ENCODE measurements around the gene SHKBP1.
"Not testable (repeated sequence)": the region's sequence is repeated elsewhere in the genome, so short reads cannot be mapped to it uniquely, and the experiment has no call there.

The SHKBP1 gene, protein sequence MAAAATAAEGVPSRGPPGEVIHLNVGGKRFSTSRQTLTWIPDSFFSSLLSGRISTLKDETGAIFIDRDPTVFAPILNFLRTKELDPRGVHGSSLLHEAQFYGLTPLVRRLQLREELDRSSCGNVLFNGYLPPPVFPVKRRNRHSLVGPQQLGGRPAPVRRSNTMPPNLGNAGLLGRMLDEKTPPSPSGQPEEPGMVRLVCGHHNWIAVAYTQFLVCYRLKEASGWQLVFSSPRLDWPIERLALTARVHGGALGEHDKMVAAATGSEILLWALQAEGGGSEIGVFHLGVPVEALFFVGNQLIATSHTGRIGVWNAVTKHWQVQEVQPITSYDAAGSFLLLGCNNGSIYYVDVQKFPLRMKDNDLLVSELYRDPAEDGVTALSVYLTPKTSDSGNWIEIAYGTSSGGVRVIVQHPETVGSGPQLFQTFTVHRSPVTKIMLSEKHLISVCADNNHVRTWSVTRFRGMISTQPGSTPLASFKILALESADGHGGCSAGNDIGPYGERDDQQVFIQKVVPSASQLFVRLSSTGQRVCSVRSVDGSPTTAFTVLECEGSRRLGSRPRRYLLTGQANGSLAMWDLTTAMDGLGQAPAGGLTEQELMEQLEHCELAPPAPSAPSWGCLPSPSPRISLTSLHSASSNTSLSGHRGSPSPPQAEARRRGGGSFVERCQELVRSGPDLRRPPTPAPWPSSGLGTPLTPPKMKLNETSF

DNA sequence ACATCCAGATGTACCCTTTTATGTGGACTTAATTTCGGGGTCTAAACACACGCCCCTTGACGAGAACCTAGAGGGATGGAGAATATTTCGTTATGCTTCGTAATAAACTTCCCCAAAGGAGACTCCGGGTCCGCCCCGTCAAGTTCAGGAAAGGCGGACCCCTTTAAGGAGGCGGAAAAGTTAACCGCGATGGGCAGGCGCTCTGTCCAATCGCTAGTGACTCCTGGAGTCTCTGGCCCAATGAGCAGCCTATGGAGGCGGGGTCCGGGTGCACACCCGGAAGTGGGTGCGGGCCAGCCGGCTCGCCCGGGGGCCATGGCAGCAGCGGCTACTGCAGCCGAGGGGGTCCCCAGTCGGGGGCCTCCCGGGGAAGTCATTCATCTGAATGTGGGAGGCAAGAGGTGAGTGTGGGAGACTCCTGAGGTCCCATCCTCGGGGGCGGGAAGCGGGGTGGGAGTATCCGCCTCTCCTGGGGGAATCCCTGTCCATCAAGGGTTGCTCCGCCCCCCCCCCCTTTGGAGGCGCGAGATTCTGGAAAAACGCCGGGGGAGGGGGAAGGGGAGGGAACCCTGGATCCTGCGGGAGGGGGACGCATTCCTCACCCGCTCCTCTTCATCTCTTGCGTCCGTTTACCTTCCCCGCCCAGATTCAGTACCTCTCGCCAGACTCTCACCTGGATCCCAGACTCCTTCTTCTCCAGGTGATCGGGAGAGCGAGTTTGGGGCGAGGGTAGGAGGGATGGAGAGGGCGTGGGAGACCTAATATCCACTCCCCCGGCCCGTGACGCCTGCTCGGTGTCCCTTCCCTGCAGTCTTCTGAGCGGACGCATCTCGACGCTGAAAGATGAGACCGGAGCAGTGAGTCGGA, at the start of gene SHKBP1:
Gene SHKBP1, plus strand, starts transcription at position 289 of the 867 bp plus-strand sequence. Its CDS starts 27 bp downstream, at position 316.
- no peaks in the 10 kb centered on the region for H3K27me3 Mint-ChIP-seq (ENCODE audit: low read depth)
- no peaks in the 10 kb centered on the region for H3K9me3 Mint-ChIP-seq
- peak within 1 kb of the TSS; percentile 86 for H3K27ac Mint-ChIP-seq
- H3K4me3 Mint-ChIP-seq = peak within 1 kb of the TSS; percentile 81
- H3K36me3 Mint-ChIP-seq (ENCODE audit: low read depth) = peaks cover 25% of the 10 kb centered on the region
- DNase-seq (ENCODE audit: low spot score) = peak; percentile 93
- H3K4me1 Mint-ChIP-seq (ENCODE audit: low read depth) = peaks cover 11% of the 10 kb centered on the region

DNA sequence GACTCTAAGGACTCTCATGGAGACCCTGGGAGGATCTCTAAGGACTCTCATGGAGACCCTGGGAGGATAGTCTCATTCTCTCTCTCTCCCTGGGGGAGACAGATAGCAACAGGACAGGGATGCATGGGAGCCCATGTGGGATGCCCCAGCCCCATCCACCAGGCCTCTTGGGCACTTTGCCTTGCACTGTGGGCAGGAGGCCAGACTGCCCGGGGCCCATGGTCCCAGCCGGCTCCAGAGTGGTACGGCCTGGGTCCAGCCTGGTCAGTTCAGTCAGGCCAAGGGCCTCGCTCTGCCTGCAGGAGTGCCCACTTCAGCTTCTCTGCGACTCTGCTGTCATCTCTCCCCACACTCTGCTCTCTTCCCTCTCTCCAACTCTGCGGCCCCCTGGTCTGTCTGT, 48.6 kb upstream of the SHKBP1 start:
- H3K36me3 Mint-ChIP-seq (ENCODE audit: low read depth) = no peaks in the 10 kb centered on the region

DNA sequence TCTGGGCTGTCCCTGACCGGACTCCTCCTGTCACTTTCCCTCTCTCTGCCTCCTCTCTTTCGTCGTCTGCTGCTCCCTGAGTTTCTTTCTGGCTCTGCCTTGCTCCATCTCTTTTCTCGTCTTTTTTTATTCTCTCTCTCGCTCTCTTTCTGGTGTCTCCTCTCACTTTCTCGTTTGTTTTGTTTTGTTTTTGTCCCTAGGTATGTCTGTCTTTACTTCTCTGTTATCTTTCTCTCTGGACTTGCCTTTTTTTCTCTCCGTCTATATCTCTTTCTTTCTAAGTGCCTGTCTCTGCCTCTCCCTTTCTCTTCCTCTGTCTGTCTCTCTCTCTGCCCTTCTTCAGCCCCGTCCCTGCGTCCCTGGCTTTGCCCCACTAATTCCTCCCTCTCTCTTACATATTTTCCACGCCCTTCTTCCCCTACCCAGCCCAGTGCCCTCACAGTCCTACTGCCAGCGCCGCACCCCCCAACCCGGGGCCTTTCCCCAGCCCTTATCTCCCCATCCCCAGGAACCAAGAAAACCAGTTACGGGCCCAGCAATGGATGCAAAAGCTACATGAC, 48.1 kb upstream of the SHKBP1 start:
- no peaks in the 10 kb centered on the region for H3K36me3 Mint-ChIP-seq (ENCODE audit: low read depth)
- peaks cover 26% of the 10 kb centered on the region for H3K27me3 Mint-ChIP-seq (ENCODE audit: low read depth)
- H3K4me1 Mint-ChIP-seq (ENCODE audit: low read depth) = peaks cover 8% of the 10 kb centered on the region
- H3K27ac Mint-ChIP-seq = no peak overlapping the region
- no peak for DNase-seq (ENCODE audit: low spot score)
- no peaks in the 10 kb centered on the region for H3K9me3 Mint-ChIP-seq
- H3K4me3 Mint-ChIP-seq = no peak overlapping the region

More for the DNA sequence above, 48.6 kb upstream of the SHKBP1 start:
- Mint-ChIP-seq H3K27ac (no peak overlapping the region), H3K9me3 (no peaks in the 10 kb centered on the region), H3K4me1 (ENCODE audit: low read depth) (peaks cover 8% of the 10 kb centered on the region), H3K27me3 (ENCODE audit: low read depth) (peaks cover 23% of the 10 kb centered on the region), H3K4me3 (no peak overlapping the region)
- DNase-seq (ENCODE audit: low spot score) = no peak

DNA sequence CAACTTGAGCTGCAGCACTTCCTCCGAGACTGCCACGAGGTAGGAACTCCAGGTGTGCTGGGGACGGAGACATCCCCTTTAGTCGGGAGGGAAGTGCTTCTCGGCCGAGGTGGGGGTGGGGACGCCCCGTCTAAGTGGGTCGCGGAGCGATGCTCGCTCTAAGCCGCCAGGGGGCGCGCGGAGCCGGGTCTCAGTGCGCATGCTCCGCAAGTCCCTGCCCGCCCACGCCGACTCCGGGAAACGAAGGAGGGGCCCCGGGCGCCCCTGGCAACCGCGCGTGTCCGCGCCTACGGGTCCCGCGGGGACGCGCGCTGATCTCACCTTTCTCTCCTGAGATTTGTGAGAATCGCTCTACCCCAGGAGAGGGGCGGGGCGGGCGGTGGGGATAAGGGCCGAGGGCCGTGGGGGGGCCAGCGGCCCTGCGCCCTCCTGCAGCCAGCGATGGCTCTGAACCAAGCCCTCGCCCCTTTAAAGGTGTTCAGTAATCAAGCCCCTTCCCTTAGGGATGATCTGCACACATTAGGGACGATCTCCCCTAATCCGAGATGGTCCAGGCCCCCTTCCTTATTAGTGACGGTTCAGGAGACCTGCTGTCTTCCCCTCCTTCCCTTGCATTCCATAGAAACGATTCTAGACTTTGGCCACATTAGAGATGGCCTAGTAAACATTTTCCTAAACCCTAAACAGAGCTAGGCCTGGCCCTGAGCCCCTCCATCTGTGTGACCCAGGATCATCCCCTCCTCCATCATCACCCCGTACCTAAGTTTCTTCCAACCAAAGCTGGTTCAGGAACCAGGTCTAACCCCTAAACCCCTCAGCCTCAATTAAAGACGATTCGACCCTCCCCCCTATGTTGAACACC, 47.3 kb upstream of the SHKBP1 start:
- H3K27ac Mint-ChIP-seq = no peak overlapping the region
- H3K27me3 Mint-ChIP-seq (ENCODE audit: low read depth) = peaks cover 28% of the 10 kb centered on the region
- peak overlapping the region; percentile 75 for H3K4me3 Mint-ChIP-seq
- H3K9me3 Mint-ChIP-seq = no peaks in the 10 kb centered on the region
- H3K4me1 Mint-ChIP-seq (ENCODE audit: low read depth) = peaks cover 8% of the 10 kb centered on the region
- peak; percentile 89 for DNase-seq (ENCODE audit: low spot score)
- H3K36me3 Mint-ChIP-seq (ENCODE audit: low read depth) = no peaks in the 10 kb centered on the region

DNA sequence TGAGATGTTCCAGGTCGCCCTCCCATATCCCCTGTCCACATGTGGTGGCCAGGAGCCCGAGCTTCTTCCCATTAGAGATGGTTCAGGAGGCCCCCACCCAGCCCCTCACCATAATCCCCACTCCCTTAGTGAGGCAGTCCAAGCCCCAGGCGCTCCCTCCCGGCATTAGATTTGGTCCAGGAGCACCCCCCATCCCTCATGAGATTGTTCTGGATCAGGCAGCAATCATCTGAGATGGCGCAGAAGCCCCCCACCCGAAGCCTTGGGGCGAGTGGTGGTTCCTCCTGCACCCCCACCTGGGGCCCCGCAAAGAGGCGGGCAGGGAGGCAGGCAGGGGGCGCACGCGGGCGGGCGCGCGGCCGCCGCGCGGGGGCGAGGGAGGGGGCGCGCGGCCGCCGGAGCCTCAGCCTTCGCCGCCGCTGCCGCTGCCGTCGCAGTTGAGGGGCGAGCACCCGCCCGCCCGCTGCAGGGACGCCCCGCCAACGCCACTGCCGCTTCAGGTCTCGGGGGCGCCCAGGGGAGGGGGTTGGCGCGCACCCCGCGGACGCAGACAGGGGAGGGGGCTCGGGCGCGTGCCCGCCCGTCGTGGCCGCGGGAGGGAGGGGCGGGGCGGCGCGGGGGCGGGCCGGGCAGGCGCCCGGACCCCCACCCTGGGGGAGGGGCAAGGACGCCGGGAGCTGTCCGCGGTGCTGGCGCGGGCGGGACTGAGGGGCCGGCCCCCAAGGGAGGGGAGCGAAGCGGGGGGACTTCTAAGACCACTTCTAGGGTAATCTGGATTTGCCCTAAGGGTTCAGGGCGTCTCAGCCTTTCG, 46.4 kb upstream of the SHKBP1 start:
- Mint-ChIP-seq H3K36me3 (ENCODE audit: low read depth) (no peaks in the 10 kb centered on the region), H3K4me1 (ENCODE audit: low read depth) (peaks cover 8% of the 10 kb centered on the region), H3K27ac (no peak overlapping the region), H3K4me3 (peak overlapping the region; percentile 75), H3K9me3 (no peaks in the 10 kb centered on the region), H3K27me3 (ENCODE audit: low read depth) (peaks cover 24% of the 10 kb centered on the region)
- DNase-seq (ENCODE audit: low spot score) = no peak

DNA sequence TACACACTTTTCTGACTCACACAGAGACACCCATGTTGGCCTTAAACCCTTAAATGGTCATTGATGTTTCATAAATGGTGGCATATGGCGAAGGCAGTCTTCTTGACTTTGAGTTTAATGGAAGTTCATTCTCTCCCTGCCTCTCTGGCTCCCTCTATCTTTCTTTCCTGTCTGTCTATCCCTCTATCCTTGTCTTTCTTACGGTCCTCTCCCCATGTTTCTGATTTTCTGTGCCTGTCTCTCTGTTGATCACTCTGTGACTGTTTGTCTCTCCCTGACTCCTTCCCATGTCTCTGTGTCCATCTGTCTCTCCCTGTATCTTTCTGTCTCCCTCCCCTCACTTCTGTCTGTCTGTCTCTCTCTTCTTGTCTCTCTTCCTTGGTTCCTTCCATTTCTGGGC, 43.2 kb upstream of the SHKBP1 start:
- Mint-ChIP-seq H3K9me3 (no peaks in the 10 kb centered on the region), H3K36me3 (ENCODE audit: low read depth) (no peaks in the 10 kb centered on the region), H3K4me1 (ENCODE audit: low read depth) (peaks cover 8% of the 10 kb centered on the region), H3K27me3 (ENCODE audit: low read depth) (peaks cover 24% of the 10 kb centered on the region), H3K4me3 (no peak overlapping the region), H3K27ac (no peak overlapping the region)
- DNase-seq (ENCODE audit: low spot score) = no peak

DNA sequence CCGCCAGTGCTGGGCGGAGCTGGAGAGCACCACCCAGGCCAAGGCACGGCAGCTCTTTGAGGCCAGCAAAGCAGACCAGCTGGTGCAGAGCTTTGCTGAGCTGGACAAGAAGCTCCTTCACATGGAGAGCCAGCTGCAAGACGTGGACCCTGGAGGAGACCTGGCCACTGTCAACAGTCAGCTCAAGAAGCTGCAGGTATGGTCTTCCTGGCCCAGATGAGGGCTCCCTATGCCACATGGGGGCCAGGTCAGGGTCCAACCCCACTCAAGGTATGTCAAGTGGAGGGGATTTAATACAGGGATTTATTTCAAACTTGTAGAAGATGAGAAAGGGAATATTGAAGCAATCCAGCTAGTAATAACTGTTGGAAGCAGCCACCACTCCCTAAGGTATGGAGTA, 42.5 kb upstream of the SHKBP1 start:
- peaks cover 24% of the 10 kb centered on the region for H3K27me3 Mint-ChIP-seq (ENCODE audit: low read depth)
- no peaks in the 10 kb centered on the region for H3K9me3 Mint-ChIP-seq
- no peak overlapping the region for H3K4me3 Mint-ChIP-seq
- DNase-seq (ENCODE audit: low spot score) = no peak
- no peaks in the 10 kb centered on the region for H3K36me3 Mint-ChIP-seq (ENCODE audit: low read depth)
- H3K27ac Mint-ChIP-seq = no peak overlapping the region
- peaks cover 6% of the 10 kb centered on the region for H3K4me1 Mint-ChIP-seq (ENCODE audit: low read depth)

DNA sequence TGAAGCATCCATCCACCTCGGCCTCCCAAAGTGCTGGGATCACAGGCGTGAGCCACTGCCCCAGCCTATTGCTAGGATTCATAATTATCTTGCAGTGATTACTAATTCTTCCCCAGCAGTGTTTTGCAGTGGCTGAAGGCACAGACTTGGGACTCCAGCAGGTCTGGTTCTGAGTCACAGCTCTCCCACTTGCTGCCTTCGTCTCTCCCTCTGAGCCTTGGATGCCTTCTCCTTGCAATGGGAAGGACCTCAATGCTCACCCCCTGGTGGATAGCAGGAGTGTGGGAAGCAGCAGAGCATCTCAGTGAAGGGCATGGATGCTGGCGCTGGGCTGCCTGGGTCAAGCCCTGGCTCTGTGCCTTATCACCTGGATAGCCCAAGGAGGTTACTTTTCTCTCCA, 37.6 kb upstream of the SHKBP1 start:
- no peak for DNase-seq (ENCODE audit: low spot score)
- H3K27me3 Mint-ChIP-seq (ENCODE audit: low read depth) = no peaks in the 10 kb centered on the region
- no peak overlapping the region for H3K27ac Mint-ChIP-seq
- H3K4me1 Mint-ChIP-seq (ENCODE audit: low read depth) = no peaks in the 10 kb centered on the region
- no peaks in the 10 kb centered on the region for H3K36me3 Mint-ChIP-seq (ENCODE audit: low read depth)
- H3K9me3 Mint-ChIP-seq = no peaks in the 10 kb centered on the region
- no peak overlapping the region for H3K4me3 Mint-ChIP-seq

DNA sequence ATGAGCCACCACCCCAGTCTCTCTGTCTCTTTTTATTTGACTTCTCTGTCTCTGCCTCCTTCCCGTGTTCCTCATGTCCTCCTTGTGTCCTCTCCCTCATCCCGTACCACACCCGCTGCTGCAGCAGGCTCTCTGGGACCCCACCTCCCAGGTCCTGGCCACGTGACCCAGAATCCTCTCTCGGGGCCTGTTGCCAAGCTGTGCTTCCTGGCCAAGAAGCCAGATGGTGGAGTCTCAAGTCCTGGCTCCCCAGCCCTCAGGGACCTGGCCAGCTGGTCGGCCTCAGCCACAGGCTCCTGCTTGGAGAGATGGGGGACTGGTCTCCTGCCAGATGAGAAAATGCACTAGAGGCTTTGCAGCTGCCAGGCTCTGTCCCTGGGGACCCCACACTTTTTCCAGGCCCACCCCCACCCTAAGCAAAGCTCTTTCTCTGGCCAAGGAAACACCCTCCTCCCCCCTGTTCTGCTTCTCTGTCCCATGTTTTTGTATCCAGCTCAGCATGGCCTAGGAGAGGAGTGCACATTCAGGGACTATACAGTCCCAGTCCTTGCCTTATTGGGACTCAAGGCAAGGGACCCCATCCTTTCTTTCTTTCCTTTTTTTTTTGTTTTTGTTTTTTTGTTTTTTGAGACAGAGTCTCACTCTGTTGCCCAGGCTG, 34.3 kb upstream of the SHKBP1 start:
- H3K27ac Mint-ChIP-seq = peak overlapping the region; percentile 65
- H3K4me3 Mint-ChIP-seq = no peak overlapping the region
- H3K4me1 Mint-ChIP-seq (ENCODE audit: low read depth) = no peaks in the 10 kb centered on the region
- H3K36me3 Mint-ChIP-seq (ENCODE audit: low read depth) = peaks cover 1% of the 10 kb centered on the region
- DNase-seq (ENCODE audit: low spot score) = no peak
- H3K27me3 Mint-ChIP-seq (ENCODE audit: low read depth) = peaks cover 6% of the 10 kb centered on the region
- peaks cover 3% of the 10 kb centered on the region for H3K9me3 Mint-ChIP-seq

DNA sequence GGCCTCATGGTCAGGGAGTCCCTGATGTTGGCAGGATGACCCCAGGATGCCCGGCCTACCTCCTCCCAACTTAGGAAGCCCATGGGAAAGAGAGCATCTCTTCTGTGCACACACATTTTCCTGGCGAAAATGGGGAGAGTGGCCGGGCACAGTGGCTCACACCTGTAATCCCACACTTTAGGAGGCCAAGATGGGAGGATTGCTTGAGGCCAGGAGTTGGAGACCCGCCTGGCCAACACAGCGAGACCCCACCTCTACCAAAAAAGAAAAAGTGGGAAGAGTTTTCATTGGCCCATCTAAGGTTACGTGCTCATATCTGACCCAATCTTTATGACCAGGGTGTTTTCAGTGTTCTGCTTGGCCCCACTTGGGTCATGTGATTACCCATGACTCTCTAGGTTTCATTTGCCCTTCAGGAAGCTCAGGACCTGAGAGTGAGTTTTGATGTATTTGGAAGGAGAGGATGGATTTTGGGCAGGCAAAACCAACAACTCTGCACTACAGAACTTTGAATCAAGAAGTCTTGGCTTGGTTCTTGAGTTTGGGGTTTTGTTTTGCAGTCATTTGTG, 33.6 kb upstream of the SHKBP1 start:
- peaks cover 9% of the 10 kb centered on the region for H3K27me3 Mint-ChIP-seq (ENCODE audit: low read depth)
- no peaks in the 10 kb centered on the region for H3K4me1 Mint-ChIP-seq (ENCODE audit: low read depth)
- no peak for DNase-seq (ENCODE audit: low spot score)
- no peak overlapping the region for H3K27ac Mint-ChIP-seq
- H3K4me3 Mint-ChIP-seq = no peak overlapping the region
- H3K36me3 Mint-ChIP-seq (ENCODE audit: low read depth) = peaks cover 1% of the 10 kb centered on the region
- peaks cover 3% of the 10 kb centered on the region for H3K9me3 Mint-ChIP-seq

DNA sequence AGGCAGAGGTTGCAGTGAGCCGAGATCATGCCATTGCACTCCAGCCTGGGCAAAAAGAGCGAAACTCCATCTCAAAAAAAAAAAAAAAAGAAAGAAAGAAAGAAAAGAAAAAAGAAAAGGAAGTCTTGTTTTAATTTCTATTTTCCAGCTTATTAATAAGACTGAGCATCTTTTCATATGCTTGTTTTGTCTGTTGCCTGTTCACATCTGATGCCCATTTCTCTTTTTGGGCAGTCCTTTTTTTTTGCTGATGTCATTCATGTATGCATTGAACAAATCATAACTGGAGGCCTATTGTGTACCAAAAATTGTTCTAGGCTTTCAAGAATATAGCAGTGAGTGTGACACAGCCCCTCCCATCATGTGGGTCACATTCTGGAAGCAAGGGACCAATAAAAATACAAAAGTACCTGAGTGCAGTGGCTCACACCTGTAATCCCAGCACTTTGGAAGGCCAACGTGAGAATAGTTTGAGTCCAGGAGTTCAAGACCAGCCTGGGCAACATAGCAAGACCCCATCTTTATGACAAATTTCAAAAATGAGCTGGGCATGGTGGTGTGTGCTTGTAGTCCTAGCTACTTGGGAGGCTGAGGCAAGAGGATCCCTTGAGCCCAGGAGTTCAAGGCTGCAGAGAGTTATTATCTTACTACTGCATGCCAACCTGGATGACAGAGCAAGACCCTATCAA, 30.4 kb upstream of the SHKBP1 start:
- peaks cover 26% of the 10 kb centered on the region for H3K27me3 Mint-ChIP-seq (ENCODE audit: low read depth)
- H3K9me3 Mint-ChIP-seq; H3K4me1 Mint-ChIP-seq (ENCODE audit: low read depth); H3K27ac Mint-ChIP-seq; H3K4me3 Mint-ChIP-seq; DNase-seq (ENCODE audit: low spot score); H3K36me3 Mint-ChIP-seq (ENCODE audit: low read depth): not testable (repeated sequence)
